Measurements from ENCODE around the gene FLRT3.
A peak's percentile ranks its signal among the peaks of the same experiment; 100 is the strongest.

Gene FLRT3

GRCh38 chr20:14343491-14344065, 6.2 kb upstream of the FLRT3 start:
- no peak overlapping the region for H3K4me3 ChIP-seq (replicated peaks; ENCODE audit: low read depth, low read length)
- no peak for TF ChIP-seq CTCF (IDR thresholded peaks at IDR 0.05; ENCODE audit: low read length, missing control alignments)
- DNase-seq (ENCODE audit: low read depth): no peak

DNA sequence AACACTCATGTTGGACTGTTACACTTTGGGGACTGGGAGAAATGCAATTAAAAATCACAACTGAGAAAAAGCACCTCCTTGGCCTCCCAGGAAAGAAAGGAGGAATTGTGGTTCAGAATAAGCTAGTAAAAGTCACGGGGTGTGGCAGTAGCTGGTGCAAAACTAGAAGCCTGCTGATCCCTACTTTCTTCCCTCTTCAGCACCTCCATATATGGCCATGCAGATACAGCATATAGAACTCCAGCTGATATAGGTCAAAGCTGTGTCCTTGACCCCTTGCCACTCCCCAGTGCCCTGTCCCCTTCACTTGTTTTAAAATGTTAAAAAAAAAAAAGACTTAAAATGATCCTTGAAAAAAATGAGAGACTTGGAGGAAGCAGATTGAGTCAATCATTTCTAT, 5.5 kb upstream of the FLRT3 start:
- H3K4me3 ChIP-seq (replicated peaks; ENCODE audit: low read depth, low read length): no peak overlapping the region
- no peak for DNase-seq (ENCODE audit: low read depth)
- TF ChIP-seq CTCF (IDR thresholded peaks at IDR 0.05; ENCODE audit: low read length, missing control alignments): no peak

- DNase-seq (ENCODE audit: low read depth): peak; percentile 75
- TF ChIP-seq CTCF (IDR thresholded peaks at IDR 0.05; ENCODE audit: low read length, missing control alignments): no peak
- no peak overlapping the region for H3K4me3 ChIP-seq (replicated peaks; ENCODE audit: low read depth, low read length)
Measured at GRCh38 chr20:14341801-14342200, 4.4 kb upstream of the FLRT3 start.

GRCh38 chr20:14336686-14337085, 726 bp downstream of the FLRT3 start:
- H3K4me3 ChIP-seq (replicated peaks; ENCODE audit: low read depth, low read length): peak overlapping the region; percentile 59
- DNase-seq (ENCODE audit: low read depth): peak; percentile 30
- TF ChIP-seq CTCF (IDR thresholded peaks at IDR 0.05; ENCODE audit: low read length, missing control alignments): no peak

DNA sequence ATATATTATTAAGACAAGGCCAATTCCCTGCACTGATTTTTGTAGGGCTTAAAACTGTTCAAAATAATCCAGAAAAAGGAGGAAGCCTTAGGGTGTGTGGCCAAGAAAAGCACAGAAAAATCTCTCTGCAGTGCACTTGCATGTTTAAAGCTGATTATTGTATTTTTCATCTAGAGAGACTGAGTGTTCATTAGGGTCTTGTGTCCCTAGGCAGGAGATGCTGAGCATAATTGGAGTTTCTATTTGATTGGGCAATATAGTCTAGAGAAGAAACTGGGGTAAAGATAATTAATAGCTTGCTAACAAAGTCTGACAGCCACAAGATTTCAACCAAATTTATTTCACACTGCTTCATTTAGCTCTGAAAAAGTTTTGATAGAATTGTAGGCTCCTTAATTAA, 2.4 kb downstream of the FLRT3 start:
- H3K4me3 ChIP-seq (replicated peaks; ENCODE audit: low read depth, low read length): peak overlapping the region; percentile 59
- no peak for TF ChIP-seq CTCF (IDR thresholded peaks at IDR 0.05; ENCODE audit: low read length, missing control alignments)
- DNase-seq (ENCODE audit: low read depth): no peak

GRCh38 chr20:14334306-14334930, 3.0 kb downstream of the FLRT3 start:
- peak; percentile 70 for DNase-seq (ENCODE audit: low read depth)
- peak; percentile 51 for TF ChIP-seq CTCF (IDR thresholded peaks at IDR 0.05; ENCODE audit: low read length, missing control alignments)
- no peak overlapping the region for H3K4me3 ChIP-seq (replicated peaks; ENCODE audit: low read depth, low read length)

GRCh38 chr20:14333721-14334120, 3.7 kb downstream of the FLRT3 start:
- no peak for DNase-seq (ENCODE audit: low read depth)
- no peak for TF ChIP-seq CTCF (IDR thresholded peaks at IDR 0.05; ENCODE audit: low read length, missing control alignments)
- H3K4me3 ChIP-seq (replicated peaks; ENCODE audit: low read depth, low read length): no peak overlapping the region

All from fibroblast of pulmonary artery (primary cell).